ENCODE measurements around the gene ARHGEF25. TPM values are rescaled to one million over a fixed set of nuclear protein-coding genes. Genes with fewer than 3 reads are reported as not detected.
A peak's percentile ranks its signal among the peaks of the same experiment; 100 is the strongest.

Gene ARHGEF25
- total and polyA plus RNA-seq, 2 of the 13 experiments (the other 11 are each of a cell fraction or from before 2014, with no cell fraction given), result 11.5 to 12.5 TPM

GRCh38 chr12:57590864-57591781 lies 20.1 kb upstream of the ARHGEF25 start, which contains the start of gene PIP4K2C (continued):
- TF ChIP-seq NCOR1 (IDR thresholded peaks at IDR 0.05; ENCODE audit: borderline replicate concordance, low read length), result no peak
- TF ChIP-seq HDAC2 (CRISPR knock-in tag; IDR thresholded peaks at IDR 0.05), result no peak
- TF ChIP-seq, protein P1, sequence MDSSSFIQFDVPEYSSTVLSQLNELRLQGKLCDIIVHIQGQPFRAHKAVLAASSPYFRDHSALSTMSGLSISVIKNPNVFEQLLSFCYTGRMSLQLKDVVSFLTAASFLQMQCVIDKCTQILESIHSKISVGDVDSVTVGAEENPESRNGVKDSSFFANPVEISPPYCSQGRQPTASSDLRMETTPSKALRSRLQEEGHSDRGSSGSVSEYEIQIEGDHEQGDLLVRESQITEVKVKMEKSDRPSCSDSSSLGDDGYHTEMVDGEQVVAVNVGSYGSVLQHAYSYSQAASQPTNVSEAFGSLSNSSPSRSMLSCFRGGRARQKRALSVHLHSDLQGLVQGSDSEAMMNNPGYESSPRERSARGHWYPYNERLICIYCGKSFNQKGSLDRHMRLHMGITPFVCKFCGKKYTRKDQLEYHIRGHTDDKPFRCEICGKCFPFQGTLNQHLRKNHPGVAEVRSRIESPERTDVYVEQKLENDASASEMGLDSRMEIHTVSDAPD (CRISPR knock-in tag; IDR thresholded peaks at IDR 0.05), result no peak
- TF ChIP-seq ZBTB21 (CRISPR knock-in tag; IDR thresholded peaks at IDR 0.05), result no peak
- no peak for TF ChIP-seq ZFP82 (CRISPR knock-in tag; IDR thresholded peaks at IDR 0.05; ENCODE audit: borderline replicate concordance)
- no peak for TF ChIP-seq ZBTB49 (CRISPR knock-in tag; IDR thresholded peaks at IDR 0.05; ENCODE audit: borderline replicate concordance)
- no peak for TF ChIP-seq SSRP1 (CRISPR knock-in tag; IDR thresholded peaks at IDR 0.05)
- TF ChIP-seq, protein P2, sequence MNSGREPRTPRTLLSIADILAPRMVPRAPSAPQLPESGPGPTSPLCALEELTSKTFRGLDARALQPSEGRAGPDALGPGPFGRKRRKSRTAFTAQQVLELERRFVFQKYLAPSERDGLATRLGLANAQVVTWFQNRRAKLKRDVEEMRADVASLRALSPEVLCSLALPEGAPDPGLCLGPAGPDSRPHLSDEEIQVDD (CRISPR knock-in tag; IDR thresholded peaks at IDR 0.05; ENCODE audit: borderline replicate concordance), result peak; percentile 49; the same call in 1 of the 2 replicates
- TF ChIP-seq ZNF274 (CRISPR knock-in tag; IDR thresholded peaks at IDR 0.05), result no peak; the same call in 1 of the 2 replicates
- TF ChIP-seq ZSCAN25 (CRISPR knock-in tag; IDR thresholded peaks at IDR 0.05), result no peak
- 0 out of 2 replicates have a peak, but pooled peaks have one; percentile 25 for TF ChIP-seq ZNF337 (CRISPR knock-in tag; IDR thresholded peaks at IDR 0.05; ENCODE audit: borderline replicate concordance, low read depth)
- no peak for TF ChIP-seq SOX6 (IDR thresholded peaks at IDR 0.05)
- TF ChIP-seq SOX6 (CRISPR knock-in tag; IDR thresholded peaks at IDR 0.05), result peak; percentile 40
- peak; percentile 72 for TF ChIP-seq HNRNPK (IDR thresholded peaks at IDR 0.05; ENCODE audit: low read depth, low read length, poor library complexity, severe bottlenecking)
- TF ChIP-seq, protein P3, sequence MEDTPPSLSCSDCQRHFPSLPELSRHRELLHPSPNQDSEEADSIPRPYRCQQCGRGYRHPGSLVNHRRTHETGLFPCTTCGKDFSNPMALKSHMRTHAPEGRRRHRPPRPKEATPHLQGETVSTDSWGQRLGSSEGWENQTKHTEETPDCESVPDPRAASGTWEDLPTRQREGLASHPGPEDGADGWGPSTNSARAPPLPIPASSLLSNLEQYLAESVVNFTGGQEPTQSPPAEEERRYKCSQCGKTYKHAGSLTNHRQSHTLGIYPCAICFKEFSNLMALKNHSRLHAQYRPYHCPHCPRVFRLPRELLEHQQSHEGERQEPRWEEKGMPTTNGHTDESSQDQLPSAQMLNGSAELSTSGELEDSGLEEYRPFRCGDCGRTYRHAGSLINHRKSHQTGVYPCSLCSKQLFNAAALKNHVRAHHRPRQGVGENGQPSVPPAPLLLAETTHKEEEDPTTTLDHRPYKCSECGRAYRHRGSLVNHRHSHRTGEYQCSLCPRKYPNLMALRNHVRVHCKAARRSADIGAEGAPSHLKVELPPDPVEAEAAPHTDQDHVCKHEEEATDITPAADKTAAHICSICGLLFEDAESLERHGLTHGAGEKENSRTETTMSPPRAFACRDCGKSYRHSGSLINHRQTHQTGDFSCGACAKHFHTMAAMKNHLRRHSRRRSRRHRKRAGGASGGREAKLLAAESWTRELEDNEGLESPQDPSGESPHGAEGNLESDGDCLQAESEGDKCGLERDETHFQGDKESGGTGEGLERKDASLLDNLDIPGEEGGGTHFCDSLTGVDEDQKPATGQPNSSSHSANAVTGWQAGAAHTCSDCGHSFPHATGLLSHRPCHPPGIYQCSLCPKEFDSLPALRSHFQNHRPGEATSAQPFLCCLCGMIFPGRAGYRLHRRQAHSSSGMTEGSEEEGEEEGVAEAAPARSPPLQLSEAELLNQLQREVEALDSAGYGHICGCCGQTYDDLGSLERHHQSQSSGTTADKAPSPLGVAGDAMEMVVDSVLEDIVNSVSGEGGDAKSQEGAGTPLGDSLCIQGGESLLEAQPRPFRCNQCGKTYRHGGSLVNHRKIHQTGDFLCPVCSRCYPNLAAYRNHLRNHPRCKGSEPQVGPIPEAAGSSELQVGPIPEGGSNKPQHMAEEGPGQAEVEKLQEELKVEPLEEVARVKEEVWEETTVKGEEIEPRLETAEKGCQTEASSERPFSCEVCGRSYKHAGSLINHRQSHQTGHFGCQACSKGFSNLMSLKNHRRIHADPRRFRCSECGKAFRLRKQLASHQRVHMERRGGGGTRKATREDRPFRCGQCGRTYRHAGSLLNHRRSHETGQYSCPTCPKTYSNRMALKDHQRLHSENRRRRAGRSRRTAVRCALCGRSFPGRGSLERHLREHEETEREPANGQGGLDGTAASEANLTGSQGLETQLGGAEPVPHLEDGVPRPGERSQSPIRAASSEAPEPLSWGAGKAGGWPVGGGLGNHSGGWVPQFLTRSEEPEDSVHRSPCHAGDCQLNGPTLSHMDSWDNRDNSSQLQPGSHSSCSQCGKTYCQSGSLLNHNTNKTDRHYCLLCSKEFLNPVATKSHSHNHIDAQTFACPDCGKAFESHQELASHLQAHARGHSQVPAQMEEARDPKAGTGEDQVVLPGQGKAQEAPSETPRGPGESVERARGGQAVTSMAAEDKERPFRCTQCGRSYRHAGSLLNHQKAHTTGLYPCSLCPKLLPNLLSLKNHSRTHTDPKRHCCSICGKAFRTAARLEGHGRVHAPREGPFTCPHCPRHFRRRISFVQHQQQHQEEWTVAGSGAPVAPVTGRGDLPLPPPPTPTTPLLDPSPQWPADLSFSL (CRISPR knock-in tag; IDR thresholded peaks at IDR 0.05), result no peak
